HG03066 (cell line): ENCODE measurements around the gene TUBB1.
"Not testable (repeated sequence)": the region's sequence is repeated elsewhere in the genome, so short reads cannot be mapped to it uniquely, and the experiment has no call there.

Source experiments
- ATAC-seq: cut with Tn5 transposase; IDR thresholded peaks from one replicate; pipeline ENCODE4 v1.9.1; 2021; ENCODE audit warnings: low read depth; ENCODE audit not compliant: unreplicated experiment

Gene TUBB1

DNA sequence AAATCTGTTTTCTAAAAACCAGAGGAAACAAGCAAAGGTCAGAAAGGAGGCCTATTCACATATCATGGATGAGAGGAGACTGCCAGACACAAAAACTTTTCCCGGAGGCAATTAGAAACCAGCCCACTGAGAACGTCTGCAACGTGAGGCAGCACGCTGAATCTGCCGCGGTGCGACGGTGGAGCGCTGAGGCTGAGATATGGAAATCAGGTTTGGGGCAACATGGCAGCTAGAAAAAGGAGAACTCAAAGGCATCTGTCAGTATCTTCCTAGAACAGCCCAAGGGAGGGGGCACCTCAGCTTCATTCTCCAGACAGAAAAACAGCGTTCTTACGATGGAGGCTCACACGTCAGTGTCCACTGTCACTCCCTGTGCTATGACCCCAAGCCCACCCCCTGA is 18.2 kb downstream of the TUBB1 start:
- no peak for ATAC-seq

DNA sequence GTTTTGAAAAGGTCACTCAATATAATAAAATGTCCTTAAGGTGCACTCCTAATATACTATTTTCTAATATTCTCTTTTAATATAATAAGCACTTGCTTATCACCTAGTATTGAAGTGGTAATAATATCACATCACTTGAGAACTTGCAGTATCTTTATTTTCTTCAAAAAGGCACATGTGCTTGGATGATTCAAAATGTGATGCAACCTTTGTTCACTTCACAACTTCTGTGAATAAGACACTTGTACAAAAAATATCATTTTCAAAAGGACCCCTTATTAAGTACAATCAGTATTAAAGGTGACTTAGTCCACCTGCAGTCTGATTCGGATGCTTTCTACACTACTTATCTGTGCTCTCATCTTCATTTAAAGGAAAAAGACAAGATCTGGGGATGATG is 20.0 kb downstream of the TUBB1 start:
- ATAC-seq: no peak

DNA sequence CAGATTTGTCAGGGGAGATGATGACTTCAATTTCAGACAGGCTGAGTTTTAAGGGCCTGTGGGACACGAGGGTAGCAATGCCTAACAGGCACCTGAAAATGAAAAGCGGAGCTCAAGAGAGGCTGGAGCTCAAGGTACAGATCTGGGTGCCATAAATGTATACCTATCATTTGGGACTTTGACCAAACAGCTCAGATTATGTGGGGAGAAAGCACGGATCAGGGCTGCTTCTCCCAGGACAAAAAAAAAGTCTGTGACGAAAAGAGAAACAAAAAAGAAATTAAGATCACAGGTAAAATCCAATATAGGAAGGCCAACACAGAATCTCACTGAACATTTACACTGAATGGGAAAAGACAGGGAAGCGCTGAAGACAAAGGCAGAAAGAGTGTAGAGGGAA is 21.4 kb downstream of the TUBB1 start:
- ATAC-seq: no peak

DNA sequence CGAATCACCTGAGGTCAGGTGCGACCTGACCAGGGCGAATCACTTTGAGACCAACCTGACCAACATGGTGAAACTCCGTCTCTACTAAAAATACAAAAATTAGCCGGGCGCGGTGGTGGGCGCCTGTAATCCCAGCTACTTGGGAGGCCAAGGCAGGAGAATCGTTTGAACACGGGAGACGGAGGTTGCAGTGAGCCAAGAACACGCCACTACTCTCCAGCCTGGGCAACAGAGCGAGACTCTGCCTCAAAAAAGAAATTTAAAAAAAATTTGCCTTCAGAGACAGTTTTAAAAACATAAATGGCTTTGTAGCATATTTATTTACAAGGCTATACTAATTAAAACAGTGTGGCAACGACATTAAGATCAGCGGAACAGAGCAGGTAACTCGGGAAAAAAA is 22.3 kb downstream of the TUBB1 start:
- ATAC-seq: not testable (repeated sequence)

DNA sequence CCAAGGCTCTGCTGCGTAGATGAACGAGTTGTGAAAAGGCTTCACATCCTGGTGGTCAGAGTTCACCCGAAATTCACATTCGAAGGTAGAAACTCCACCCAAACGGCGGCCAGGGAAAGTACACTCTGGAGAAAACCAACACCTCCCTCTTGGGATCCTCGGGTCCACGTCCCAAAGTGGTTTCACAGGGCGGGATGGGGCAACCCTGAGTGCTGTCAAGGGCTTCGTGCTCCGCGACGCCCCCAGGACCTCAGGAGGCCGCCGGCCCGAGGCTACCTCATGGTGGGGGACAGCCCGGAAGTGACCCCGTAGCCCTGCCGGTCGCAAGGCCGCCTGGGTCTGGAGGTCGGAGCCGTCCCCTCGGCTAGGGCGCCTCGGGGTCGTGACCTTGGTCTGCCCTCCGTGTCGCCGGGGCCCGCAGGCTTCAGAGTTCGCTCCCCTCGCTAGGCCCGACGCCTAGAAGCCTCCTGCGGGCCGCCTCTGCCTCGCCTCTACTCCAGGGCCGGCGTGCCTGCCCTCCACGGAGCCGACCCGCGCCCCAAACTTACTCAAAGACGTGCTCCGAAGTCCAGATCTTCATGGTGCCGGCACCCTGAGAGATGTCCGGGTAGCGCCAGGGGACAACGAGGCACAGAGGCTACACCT is 23.0 kb downstream of the TUBB1 start, which contains the start of gene PRELID3B:
Gene PRELID3B (minus strand): TSS at position 636 of the 645 bp plus-strand sequence. CDS start 56 bp downstream, at position 580.
- peak; percentile 36 for ATAC-seq

DNA sequence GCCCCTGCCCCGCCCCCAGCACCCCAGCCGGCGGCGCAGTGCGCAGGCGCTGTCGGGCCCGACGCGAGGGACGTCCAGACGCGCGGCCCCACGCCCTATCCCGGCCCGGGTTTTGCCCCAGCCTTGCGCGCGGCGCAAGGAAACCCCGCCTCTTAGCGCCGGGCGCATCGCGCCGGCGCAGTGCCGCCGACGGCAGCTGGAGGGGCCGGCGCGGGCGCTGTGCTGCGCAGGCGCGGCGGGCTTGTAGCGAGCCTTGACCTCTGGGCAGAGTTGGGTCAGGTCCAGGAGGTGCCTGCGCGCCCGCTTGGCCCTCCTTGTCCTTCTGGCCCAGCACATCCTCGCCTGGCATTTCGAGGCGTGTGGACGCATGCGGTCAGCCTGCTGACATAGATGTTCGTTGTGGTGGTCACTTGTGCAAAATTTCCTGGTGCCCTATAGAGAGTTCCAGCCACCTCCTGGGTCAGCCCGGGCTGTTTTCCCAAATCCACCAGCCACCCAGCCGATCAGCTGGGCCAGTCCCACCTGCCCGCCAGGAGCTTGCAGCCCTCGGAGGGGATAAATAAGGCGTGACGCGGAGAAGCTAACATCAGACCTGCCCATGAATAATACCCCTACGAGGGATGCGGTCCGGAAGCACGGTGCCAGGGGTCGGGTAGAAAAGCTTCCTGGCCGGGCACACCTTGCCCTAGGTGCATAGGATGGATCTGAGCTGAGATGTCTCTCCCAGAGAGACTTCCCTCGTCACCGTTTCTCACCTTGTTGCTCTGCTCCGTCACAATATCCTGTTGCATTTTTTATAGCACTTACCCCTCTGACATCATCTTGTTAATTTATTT is 23.8 kb downstream of the TUBB1 start:
- ATAC-seq: peak; percentile 86

DNA sequence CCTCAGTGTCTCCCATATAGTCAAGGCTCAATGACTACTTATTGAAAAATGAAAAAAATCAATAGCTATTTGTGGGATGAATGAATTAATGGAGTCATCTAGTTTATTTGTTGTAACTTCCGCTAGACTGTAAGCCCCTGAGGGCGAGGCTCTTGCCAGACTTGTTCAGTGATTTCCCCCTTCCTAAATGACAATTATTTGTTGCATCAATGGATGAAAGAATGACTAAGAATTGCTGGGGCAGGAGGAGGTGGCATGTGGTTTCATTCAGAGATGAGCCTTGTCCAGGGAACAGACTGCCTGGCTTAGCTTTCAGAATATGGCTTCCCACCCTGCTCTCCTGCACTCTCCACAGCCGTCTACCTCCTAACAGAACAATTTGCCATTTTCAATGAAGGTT is 24.5 kb downstream of the TUBB1 start:
- ATAC-seq: no peak

DNA sequence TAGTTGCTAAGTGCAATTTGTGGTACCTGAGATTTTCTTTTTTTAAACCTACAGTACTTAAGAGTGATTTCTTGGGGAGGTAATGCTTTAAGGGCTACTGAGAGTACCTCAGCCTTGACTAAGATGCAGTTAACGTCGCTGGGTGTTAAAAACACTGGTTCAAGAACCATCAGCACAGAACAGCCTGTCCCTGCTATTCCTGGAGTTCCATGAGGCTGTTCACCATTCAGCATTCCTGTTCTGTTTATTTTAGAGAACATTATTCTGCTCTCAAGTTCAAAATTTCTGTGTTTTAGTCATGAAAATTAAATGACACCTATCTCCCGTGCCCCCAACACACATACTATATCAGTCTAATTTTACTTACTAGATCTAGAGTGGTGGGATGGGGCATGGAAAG is 25.1 kb downstream of the TUBB1 start:
- ATAC-seq: no peak

DNA sequence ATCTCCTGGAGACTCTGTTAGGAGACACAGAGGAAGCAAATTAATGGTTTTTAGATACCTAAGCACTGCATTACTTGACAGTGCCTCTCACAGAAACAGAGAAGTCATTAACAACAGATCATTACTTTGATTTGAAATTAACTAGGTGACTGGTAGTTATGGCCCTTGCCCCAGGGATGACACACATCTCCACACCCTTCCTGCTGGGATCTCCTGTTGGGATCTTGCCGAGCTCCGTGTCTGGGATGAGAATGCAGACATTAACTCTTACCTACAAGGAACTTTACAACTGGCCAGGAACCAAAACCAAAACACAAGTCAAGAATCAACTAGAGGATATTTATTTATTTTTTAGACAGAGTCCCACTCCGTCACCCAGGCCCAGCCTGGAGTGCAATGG is 25.6 kb downstream of the TUBB1 start:
- ATAC-seq: no peak

DNA sequence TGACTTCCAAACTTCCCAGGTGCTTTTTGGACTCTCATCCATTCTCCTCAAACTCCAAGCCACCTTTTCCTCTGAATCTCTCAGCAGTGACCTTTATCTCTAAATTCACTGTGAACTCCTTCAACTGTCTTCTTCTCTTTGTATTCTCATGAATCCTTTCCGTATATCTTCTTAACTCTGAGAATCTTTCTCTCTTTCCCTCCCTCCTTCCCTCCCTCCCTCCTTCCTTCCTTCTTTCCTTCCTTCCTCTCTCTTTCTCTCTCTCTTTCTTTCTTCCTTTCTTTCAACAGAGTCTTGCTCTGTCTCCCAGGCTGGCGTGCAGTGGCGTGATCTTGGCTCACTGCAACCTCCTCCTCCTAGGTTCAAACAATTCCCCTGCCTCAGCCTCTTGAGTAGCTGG is 27.6 kb downstream of the TUBB1 start:
- no peak for ATAC-seq

DNA sequence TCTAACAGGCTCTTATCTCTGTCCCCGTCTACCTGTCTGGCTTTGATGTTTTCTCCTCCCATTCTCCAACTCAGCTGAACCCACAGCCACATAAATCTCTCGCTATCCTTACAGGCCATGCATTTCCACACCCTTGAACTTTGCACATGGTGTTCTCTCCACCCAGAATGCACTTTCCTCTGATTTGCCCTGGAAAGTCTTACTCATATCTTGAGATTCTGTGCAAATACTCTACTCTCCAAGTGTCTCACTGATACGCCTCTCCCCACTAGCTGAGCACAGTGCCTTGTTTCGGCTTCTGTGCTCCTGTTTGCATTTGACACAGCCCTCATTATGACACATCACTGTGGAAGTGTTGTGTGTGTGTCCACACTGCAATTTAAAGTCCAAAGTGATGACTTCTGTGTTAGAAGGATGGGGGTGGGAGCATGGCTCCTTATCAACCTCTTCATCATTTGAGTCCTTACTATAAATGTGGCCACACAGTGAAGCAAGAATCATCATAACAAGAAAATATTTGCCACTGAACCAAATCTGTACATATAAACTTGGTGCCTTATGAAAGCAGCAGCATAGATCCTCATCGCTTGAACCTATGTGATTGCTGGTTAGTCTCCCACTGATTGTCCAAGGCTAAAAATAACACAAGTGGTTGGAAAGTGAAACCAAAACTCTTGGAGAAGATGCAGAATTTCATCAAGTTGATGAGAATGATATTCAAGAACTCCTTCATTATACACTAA is 28.9 kb downstream of the TUBB1 start:
- ATAC-seq: no peak

DNA sequence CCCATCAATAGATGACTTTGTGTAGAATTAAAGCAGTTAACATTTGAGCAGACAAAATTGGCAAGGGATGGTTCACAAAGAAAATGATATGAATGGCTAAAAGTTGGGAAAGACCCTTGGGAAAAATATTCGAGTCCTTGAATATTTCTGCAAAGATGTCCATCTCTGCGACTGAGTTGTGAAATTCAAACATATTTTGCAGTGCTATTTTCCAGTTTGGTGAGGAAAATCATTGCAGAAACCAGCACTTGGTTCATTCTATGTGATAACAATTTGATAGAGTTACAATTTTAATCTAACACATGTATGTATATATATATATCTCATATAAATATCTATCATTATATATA is 29.4 kb downstream of the TUBB1 start:
- ATAC-seq: no peak

DNA sequence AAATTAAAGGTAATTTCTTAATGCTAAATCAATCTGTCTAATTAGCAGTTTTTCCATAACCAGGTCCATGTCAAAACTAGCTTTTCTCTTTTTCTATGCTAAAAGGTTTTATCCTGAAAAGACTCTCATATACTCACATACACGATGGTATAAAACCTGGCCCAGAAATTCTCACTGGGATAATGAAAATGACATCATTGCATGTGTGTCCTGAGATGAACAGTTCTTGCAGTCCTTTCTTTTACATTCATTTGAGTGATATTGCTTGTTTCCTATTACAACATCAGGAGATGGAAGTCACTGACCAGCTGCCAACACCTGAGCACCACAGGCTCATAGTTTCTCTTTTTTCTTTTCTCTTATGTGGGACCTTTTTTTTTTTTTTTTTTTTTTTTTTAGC is 31.2 kb downstream of the TUBB1 start:
- no peak for ATAC-seq

DNA sequence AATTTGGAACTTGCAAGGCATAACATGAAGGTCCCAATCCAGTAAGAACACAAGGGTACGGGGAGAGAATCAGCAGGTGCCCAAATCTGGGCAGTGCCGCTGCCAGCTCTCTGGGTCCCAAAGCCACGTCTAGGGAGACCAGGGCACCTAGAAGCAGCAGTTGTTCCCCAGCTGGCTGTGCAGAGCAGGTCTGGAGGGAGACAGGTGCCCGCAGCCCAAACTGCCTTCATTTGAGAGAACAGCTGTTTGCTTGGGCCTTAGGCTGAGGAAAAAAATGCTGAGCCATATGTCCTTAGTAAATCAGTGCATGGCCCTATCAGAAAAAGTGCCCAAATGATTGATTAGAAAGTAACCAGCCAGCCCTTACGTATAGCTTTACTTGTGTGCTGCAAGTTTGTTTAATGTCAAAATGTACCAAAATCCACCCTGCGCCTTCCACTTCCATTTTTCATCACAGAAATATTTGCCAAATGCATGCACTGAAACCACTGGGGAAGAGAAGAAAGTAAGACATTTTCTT is 32.5 kb downstream of the TUBB1 start:
- ATAC-seq: no peak

DNA sequence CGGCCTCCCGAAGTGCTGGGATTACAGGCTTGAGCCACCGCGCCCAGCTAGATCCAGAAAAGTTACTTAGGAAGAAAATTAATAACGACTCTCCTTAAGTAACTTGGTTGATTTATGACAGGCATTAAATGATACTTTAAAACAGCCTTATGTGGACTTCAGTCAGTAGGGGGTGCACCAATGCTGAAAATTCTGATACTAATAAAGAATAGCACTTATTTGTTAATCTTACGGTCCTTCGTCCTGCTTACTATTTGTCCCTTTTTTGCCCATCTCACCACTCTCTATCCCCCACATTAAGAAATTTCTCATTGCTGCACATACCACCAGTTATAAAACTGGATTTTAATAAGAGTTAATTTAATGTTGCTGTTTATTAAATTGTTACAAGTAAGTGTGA is 36.1 kb downstream of the TUBB1 start:
- no peak for ATAC-seq

DNA sequence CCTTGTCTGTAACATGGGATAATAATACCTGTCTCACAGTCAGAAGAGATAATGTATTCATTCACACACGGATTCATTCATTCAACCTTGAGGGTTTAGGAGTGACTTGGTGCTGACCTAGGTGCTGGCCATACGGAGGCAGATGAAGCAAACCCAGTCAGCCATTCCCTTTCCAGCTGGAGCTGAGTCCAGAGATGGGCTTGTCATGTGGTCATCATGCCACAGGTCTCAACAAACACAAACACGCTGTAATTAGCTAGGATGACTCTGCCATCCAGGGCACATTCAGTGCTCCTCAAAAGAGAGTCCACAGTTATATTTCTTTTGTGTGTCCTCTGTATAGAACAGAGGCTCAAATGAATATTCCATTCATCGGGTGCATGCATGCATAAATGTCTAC is 42.9 kb downstream of the TUBB1 start:
- no peak for ATAC-seq

DNA sequence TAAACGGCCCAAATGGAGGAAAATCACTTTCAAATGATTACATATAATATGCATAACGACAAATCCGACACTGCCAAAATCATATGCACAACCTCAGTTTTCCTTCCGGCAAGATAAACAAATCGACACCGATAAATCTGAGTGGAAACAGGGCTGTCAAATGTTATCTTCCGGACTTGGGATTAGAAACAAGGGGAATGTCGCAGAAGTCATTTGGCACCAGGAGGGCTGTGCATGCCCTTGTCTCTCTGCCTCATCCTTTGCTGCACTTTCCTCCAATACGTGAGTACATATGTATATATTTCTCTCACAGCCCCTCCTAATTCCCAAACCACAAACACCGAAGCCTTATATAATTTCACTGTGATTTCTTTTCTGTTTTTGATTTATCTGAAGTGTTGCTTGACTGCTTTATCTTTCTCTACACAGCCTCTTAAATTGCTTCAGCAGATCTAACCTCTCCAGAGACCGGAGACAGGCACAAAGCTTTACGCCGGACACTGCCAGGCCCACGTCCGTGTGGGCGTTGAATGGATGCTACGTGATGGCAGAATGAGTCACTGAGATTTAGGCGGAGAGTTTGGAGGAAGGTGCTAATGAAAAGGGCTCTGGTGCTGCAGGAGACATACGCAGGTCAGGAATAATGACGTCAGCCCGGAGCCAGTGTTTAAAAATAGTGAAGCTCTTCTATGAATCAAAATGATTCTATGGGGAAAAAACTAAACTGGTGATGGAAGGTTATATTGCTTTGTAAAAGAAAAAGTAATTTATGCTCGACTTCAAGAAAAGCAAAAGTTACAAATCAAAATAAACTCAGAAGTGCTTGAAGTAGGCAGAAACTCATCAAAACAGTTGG is 44.4 kb downstream of the TUBB1 start:
- ATAC-seq: no peak

DNA sequence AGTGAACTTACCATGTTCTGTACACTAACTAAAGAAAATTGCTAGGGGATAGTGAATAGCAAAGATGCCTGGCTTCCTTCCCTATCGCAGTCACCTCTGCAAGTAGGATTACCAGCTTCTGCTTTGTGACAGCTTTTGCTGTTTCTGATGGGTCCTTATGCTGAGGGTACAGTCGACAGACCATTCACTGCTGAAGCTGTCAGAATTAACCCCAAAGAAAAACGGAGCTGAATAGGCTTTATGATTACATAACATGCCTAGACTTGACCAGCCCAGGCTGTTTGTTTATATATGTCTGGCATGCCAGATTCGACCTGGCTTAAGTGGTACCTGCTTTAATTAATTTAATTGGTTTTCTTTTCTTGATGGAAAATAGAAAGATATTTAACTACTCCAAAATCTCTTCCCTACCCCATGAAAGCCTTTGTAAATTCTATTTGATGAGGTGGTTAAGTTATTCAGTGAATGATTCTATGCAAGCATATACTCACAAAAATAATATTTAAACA is 45.0 kb downstream of the TUBB1 start:
- ATAC-seq: no peak

DNA sequence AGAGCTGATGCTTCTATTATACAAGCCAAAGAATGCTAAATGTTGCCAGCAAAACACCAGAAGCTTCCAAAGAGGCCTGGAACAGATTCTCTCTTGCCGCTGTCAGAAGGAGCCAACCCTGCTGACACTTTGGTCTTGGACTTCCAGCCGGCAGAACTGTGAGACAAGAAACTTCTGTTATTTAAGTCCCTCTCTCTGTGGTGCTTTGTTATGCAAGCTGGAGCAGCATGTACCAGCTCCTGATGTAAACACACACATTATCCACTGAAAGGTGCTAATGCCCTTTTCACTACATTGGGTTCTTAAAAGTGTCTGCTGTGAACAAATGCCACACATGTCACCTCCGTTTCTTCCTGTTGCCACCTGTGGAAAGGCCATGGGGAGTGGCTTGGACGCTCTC is 49.3 kb downstream of the TUBB1 start:
- ATAC-seq: no peak

DNA sequence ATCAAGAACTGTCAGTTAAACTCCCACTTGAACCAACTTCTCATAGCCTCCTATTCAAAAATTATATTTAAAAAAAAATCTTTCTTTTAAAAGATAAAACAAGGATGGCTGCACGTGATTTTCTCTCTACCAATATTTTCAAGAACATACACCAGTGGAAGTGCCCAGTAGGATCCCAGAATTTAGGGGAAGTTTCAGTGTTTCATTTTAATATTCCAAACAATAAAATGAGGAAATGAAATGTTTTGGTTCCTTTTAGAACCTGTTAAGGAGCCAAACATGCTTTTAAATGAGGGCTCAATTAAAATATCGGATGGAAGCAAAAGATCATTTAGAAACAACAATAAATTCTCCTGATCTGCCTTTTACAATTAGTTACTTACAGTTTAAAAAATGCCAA is 49.8 kb downstream of the TUBB1 start:
- ATAC-seq: no peak
